ENCODE results near the gene HJURP.

- no peak for TF ChIP-seq POLR2A (IDR thresholded peaks at IDR 0.05)
- no peak for TF ChIP-seq CTCF (IDR thresholded peaks at IDR 0.05 in 4 of 5, conservative IDR thresholded peaks at IDR 0.05 in 1 of 5)
These were observed 17.1 kb upstream of the HJURP start for GRCh38 chr2:233871432-233871831.
